Mesothelial cell of epicardium (in vitro differentiated cells): ENCODE data around the gene WNT3. TPM values are rescaled to one million over a fixed set of nuclear protein-coding genes. Genes with fewer than 3 reads are reported as not detected.

Source experiments
- DNase-seq, 2 experiments: peaks; one replicate each; pipeline ENCODE4 v3.0.0; 2021; ENCODE audit warnings: low spot score in 2 of 2; ENCODE audit not compliant: unreplicated experiment in 2 of 2
- H3K27ac Mint-ChIP-seq: 2 replicates; pipeline ENCODE4 v1.8.0; 2021; ENCODE audit warnings: mixed read lengths
- H3K27me3 Mint-ChIP-seq: 2 replicates; pipeline ENCODE4 v1.8.0; 2021; ENCODE audit warnings: low read depth, mixed read lengths
- H3K36me3 Mint-ChIP-seq: 2 replicates; pipeline ENCODE4 v1.8.0; 2021; ENCODE audit warnings: mixed read lengths
- H3K4me1 Mint-ChIP-seq: 2 replicates; pipeline ENCODE4 v1.8.0; 2021; ENCODE audit warnings: mixed read lengths
- H3K4me3 Mint-ChIP-seq: 2 replicates; pipeline ENCODE4 v1.8.0; 2021; ENCODE audit warnings: mild to moderate bottlenecking, moderate library complexity, mixed read lengths
- H3K9me3 Mint-ChIP-seq: 2 replicates; pipeline ENCODE4 v1.8.0; 2021; ENCODE audit warnings: mixed read lengths
- total RNA-seq: library from RNA; stranded (reverse); gene quantifications from 3 replicates; pipeline ENCODE4 v1.2.1, GENCODE V29; 2021
- TF ChIP-seq, protein P1 (sequence below): fragments of 200-600 bp; sonication (generic); IDR thresholded peaks from one replicate; pipeline ENCODE4 v1.5.0; 2021; ENCODE audit warnings: antibody characterized with exemption; ENCODE audit not compliant: unreplicated experiment

Gene WNT3
- total RNA-seq, 1 donor from 2014 or later = 65.7 TPM

DNA sequence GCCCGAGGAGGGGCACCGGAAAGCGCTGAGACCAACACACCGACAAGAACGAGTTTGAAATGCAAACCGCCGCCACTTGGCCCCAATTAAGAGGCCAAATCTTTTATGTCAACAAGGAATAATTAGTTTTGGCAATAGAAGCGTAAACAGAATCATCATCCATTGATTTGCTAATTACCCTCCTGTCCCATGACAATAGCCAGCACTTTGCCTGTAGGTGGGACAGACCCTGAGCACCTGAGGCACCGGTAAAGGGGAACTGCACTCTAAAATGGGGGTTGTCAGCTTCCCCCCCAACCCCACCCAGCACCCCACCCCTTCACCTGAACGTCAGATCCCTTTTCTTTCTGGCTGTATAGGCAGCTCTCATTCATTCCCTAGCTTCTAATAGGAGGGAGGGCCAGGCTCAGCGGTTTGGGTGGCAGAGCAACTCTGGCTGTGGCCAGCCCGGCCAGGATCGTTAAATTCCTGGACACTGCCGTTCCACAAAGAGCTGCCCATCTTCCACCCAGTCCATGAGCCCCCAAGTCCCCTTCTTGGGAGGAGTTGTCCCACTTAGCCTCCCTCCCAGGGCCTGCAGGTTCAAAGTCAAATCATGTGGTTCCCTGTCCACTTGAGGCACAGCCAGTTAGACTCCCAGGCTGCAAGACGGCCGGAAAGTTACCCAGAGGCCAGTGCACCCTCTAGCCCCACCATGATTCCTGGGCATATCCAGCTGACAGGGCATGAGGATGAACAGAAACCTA lies 45.8 kb downstream of the WNT3 start:
- Mint-ChIP-seq H3K4me3 (peak overlapping the region; percentile 74), H3K27me3 (no peaks in the 10 kb centered on the region), H3K36me3 (peaks cover 9% of the 10 kb centered on the region), H3K4me1 (peaks cover 34% of the 10 kb centered on the region), H3K9me3 (no peaks in the 10 kb centered on the region), H3K27ac (peak overlapping the region; percentile 87)
- DNase-seq = no peak
- TF ChIP-seq, protein P1, sequence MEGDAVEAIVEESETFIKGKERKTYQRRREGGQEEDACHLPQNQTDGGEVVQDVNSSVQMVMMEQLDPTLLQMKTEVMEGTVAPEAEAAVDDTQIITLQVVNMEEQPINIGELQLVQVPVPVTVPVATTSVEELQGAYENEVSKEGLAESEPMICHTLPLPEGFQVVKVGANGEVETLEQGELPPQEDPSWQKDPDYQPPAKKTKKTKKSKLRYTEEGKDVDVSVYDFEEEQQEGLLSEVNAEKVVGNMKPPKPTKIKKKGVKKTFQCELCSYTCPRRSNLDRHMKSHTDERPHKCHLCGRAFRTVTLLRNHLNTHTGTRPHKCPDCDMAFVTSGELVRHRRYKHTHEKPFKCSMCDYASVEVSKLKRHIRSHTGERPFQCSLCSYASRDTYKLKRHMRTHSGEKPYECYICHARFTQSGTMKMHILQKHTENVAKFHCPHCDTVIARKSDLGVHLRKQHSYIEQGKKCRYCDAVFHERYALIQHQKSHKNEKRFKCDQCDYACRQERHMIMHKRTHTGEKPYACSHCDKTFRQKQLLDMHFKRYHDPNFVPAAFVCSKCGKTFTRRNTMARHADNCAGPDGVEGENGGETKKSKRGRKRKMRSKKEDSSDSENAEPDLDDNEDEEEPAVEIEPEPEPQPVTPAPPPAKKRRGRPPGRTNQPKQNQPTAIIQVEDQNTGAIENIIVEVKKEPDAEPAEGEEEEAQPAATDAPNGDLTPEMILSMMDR = no peak

DNA sequence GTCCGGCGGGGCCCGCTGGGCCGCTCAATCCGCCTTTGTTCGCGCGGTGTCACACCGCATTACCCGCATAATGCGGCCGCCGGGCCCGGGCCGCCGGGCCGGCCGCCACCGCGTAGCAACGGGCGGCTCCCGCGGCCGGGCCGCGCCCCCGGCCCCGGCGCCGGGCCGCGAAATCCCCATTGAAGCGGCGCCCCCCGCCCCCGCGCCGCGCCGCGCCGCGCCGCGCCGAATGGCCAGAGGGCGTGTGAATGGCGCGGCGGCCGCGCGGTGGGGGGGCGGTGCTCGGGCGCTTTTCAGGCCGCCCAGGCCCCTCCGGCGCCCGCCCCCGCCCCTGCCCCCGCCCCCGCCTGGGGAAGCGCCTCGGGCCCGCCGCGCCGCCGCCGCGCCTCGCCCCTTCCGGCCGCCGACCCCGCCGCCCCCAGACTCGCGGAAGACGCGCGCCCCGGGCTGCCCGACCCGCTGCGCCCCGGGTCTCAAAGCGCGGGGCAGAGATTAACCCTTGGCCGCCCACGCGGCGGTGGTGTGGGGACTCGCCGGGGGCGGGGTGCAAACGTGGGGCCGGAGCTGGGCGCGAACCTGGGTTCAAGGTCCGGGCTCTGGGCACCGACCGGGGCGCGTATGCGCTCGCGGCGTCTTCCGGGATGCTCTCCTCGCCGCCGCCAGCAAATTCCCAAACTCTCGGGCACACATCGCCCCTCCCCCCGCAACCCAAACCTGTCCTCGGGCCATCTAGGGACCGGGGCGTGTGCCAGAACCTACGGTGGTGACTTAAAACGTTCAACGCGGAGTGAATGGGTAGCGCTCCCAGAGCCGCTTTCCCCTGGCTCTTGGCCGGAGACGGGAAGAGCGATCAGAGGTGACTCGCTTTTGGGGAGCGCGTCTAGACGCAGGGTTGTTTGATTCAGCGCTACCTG lies 46.7 kb downstream of the WNT3 start:
- peaks cover 37% of the 10 kb centered on the region for H3K4me1 Mint-ChIP-seq
- H3K27me3 Mint-ChIP-seq = no peaks in the 10 kb centered on the region
- DNase-seq = peak in 1 of 2 experiments; percentile 62
- H3K4me3 Mint-ChIP-seq = peak overlapping the region; percentile 74
- H3K36me3 Mint-ChIP-seq = peaks cover 15% of the 10 kb centered on the region
- no peaks in the 10 kb centered on the region for H3K9me3 Mint-ChIP-seq
- H3K27ac Mint-ChIP-seq = peak overlapping the region; percentile 87
- TF ChIP-seq, protein P1 = no peak

DNA sequence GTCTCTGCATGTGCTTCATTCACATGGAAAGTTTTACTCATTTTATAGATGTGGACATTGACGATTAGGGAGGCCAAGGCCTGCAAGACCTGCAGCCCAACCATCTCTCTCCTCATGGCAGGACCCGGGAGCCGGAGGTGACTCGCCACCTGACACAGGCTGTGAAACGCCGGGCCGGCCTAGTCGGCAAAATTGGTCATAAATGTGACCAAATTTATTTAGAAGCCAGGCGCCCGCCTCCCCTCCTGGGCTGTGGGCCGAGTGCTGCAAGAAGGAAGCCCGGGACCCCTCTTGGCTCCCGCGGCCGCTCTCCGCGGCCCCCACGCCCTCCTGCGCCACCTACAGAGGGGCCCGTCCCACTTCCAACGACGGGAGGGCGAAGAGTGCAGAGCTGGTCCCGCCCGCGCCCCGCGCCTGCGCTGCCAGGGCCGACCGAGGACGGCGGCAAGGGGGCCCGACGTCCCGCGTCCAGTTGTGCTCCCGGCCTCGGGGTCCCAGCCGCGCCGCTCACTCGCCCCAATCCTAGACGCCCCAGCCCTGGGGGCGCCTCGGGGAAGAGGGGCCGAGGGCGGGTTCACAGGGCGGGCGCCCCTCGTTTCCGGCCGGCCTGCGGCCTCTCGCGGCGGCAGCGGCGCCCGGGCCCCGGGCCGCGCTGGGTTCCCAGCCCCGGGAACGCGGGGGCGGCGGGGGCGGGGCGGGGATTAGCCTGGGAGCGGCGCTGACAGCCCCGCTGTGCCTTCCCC lies 47.5 kb downstream of the WNT3 start:
- H3K4me3 Mint-ChIP-seq = peak overlapping the region; percentile 61
- H3K4me1 Mint-ChIP-seq = peaks cover 37% of the 10 kb centered on the region
- peak in 1 of 2 experiments; percentile 66 for DNase-seq
- no peaks in the 10 kb centered on the region for H3K27me3 Mint-ChIP-seq
- peaks cover 15% of the 10 kb centered on the region for H3K36me3 Mint-ChIP-seq
- H3K9me3 Mint-ChIP-seq = no peaks in the 10 kb centered on the region
- H3K27ac Mint-ChIP-seq = peak overlapping the region; percentile 71
- TF ChIP-seq, protein P1 = no peak

DNA sequence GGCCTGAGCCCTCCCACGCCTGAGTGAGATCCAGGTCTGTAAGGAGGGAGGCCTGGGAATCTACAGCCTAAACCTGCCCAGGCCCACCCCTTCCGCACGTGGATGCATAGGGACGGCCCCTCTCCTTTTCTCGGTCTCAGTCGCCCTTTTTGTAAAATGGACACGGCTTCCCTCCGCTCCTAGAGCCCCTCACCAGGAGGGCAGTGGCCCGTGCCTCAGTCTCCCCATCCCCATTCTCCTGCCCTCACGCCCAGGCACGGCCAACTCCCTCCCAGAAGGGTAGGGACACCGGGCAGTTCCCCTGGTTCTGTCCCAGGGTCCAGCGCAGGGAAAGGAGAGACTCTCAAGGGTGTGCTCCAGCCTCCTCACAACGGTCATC lies 48.1 kb downstream of the WNT3 start:
- H3K27ac Mint-ChIP-seq = peak overlapping the region; percentile 71
- peaks cover 42% of the 10 kb centered on the region for H3K4me1 Mint-ChIP-seq

More for the DNA sequence above, 48.1 kb downstream of the WNT3 start:
- H3K27me3 Mint-ChIP-seq = no peaks in the 10 kb centered on the region
- no peaks in the 10 kb centered on the region for H3K9me3 Mint-ChIP-seq
- H3K4me3 Mint-ChIP-seq = peak overlapping the region; percentile 61
- H3K36me3 Mint-ChIP-seq = peaks cover 20% of the 10 kb centered on the region
- DNase-seq = no peak
- TF ChIP-seq, protein P1 = no peak
